ENCODE results near the gene ZBTB48. TPM values are rescaled to one million over a fixed set of nuclear protein-coding genes. Genes with fewer than 3 reads are reported as not detected.

The ZBTB48 gene
- total RNA-seq, 1 donor from 2014 or later = 20.0 TPM

- peak overlapping the region; percentile 80 for H3K4me3 Mint-ChIP-seq (ENCODE audit: unreplicated experiment)
- Histone ChIP-seq H3K79me2 (ENCODE audit: insufficient read depth, low read length) (peaks cover 36% of the 10 kb centered on the region), H4K20me1 (ENCODE audit: insufficient read depth, low read length) (peaks cover 30% of the 10 kb centered on the region), H3K36me3 (ENCODE audit: insufficient read depth, low read length) (no peaks in the 10 kb centered on the region), H3K4me3 (ENCODE audit: insufficient read depth, low read depth, low read length) (peak overlapping the region; percentile 62), H3K9ac (ENCODE audit: low read length) (peak overlapping the region; percentile 90), H2AFZ (ENCODE audit: low read depth, low read length) (peak overlapping the region; percentile 76), H3K4me2 (ENCODE audit: low read length) (peak overlapping the region; percentile 94), H3K27ac (ENCODE audit: low read depth, low read length) (peak overlapping the region; percentile 95), H3K9me3 (ENCODE audit: insufficient read depth, low read depth, low read length) (no peaks in the 10 kb centered on the region), H3K4me1 (ENCODE audit: insufficient read depth, low read length) (peaks cover 38% of the 10 kb centered on the region), H3K27me3 (ENCODE audit: insufficient read depth, low read length) (no peaks in the 10 kb centered on the region)
- FAIRE-seq = no peak
- no peak for TF ChIP-seq CTCF (IDR thresholded peaks at IDR 0.05; ENCODE audit: insufficient read depth, low read depth, low read length)
- no peaks in the 10 kb centered on the region for H3K27me3 Mint-ChIP-seq (ENCODE audit: low read depth, unreplicated experiment)
- peak overlapping the region; percentile 99 for H3K27ac Mint-ChIP-seq (ENCODE audit: unreplicated experiment)
- peak; percentile 87 for DNase-seq (ENCODE audit: low read depth)
- H3K9me3 Mint-ChIP-seq (ENCODE audit: unreplicated experiment) = no peaks in the 10 kb centered on the region
- peaks cover 3% of the 10 kb centered on the region for H3K36me3 Mint-ChIP-seq (ENCODE audit: low read depth, unreplicated experiment)
- H3K4me1 Mint-ChIP-seq (ENCODE audit: low read depth, unreplicated experiment) = peaks cover 15% of the 10 kb centered on the region
Observed at GRCh38 chr1:6603915-6604558, 24.2 kb downstream of the ZBTB48 start.

- Histone ChIP-seq H3K79me2 (ENCODE audit: insufficient read depth, low read length) (peaks cover 45% of the 10 kb centered on the region), H4K20me1 (ENCODE audit: insufficient read depth, low read length) (peaks cover 24% of the 10 kb centered on the region), H3K9ac (ENCODE audit: low read length) (peak overlapping the region; percentile 85), H3K4me2 (ENCODE audit: low read length) (peak overlapping the region; percentile 89), H3K36me3 (ENCODE audit: insufficient read depth, low read length) (peaks cover 3% of the 10 kb centered on the region), H3K9me3 (ENCODE audit: insufficient read depth, low read depth, low read length) (no peaks in the 10 kb centered on the region), H3K27me3 (ENCODE audit: insufficient read depth, low read length) (no peaks in the 10 kb centered on the region), H3K4me3 (ENCODE audit: insufficient read depth, low read depth, low read length) (peak overlapping the region; percentile 81), H3K27ac (ENCODE audit: low read depth, low read length) (peak overlapping the region; percentile 64), H2AFZ (ENCODE audit: low read depth, low read length) (peak overlapping the region; percentile 71), H3K4me1 (ENCODE audit: insufficient read depth, low read length) (peaks cover 5% of the 10 kb centered on the region)
- FAIRE-seq (no peak), DNase-seq (ENCODE audit: low read depth) (no peak)
- H3K27me3 Mint-ChIP-seq (ENCODE audit: low read depth, unreplicated experiment) = no peaks in the 10 kb centered on the region
- TF ChIP-seq CTCF (IDR thresholded peaks at IDR 0.05; ENCODE audit: insufficient read depth, low read depth, low read length) (no peak), EZH2 (IDR thresholded peaks at IDR 0.05; ENCODE audit: insufficient read depth, low read length) (no peak)
- H3K4me1 Mint-ChIP-seq (ENCODE audit: low read depth, unreplicated experiment) = peaks cover 9% of the 10 kb centered on the region
- H3K4me3 Mint-ChIP-seq (ENCODE audit: unreplicated experiment) = peak overlapping the region; percentile 99
- peaks cover 5% of the 10 kb centered on the region for H3K36me3 Mint-ChIP-seq (ENCODE audit: low read depth, unreplicated experiment)
- H3K9me3 Mint-ChIP-seq (ENCODE audit: unreplicated experiment) = no peaks in the 10 kb centered on the region
- H3K27ac Mint-ChIP-seq (ENCODE audit: unreplicated experiment) = peak overlapping the region; percentile 97
Observed at GRCh38 chr1:6612641-6613360, 33.0 kb downstream of the ZBTB48 start.

All from astrocyte (in vitro differentiated cells and primary cell).